PC-9 (cell line): ENCODE measurements around the gene YAP1. TPM values are rescaled to one million over a fixed set of nuclear protein-coding genes. Genes with fewer than 3 reads are reported as not detected.
A peak's percentile ranks its signal among the peaks of the same experiment; 100 is the strongest.

ENCODE experiments used
- BruUV-seq: library from RNA; stranded (reverse); fragments of 400-500 nt; replicated peaks from 2 replicates; lab custom pipeline; 2021; lab: Mats Ljungman, UMichigan
- CTCF ChIA-PET: fragments of 300-600 bp; sonication (Branson Sonifier 250); formaldehyde crosslinking; loops from one replicate; lab custom pipeline; 2022; ENCODE audit warnings: antibody characterized with exemption; lab: Charles Lee
- POLR2A ChIA-PET: fragments of 300-600 bp; sonication (Branson Sonifier 250); formaldehyde crosslinking; loops from one replicate; lab custom pipeline; 2022; ENCODE audit warnings: antibody characterized with exemption; ENCODE audit not compliant: unreplicated experiment; lab: Charles Lee
- DNase-seq, 2 experiments: peaks; one replicate each; pipeline versions ENCODE4 v3.0.0 to v3.0.0-alpha.2; 2015 to 2022; ENCODE audit warnings: mixed read lengths in 1 of 2
- H2AFZ ChIP-seq: fragments of 200-600 bp; sonication (generic); 2 replicates; pipeline ENCODE4 v1.8.1; 2017; ENCODE audit warnings: antibody characterized with exemption
- H3F3A ChIP-seq: fragments of 200-600 bp; sonication (generic); 2 replicates; pipeline ENCODE4 v1.8.1; 2017; ENCODE audit warnings: antibody characterized with exemption, mild to moderate bottlenecking, low read depth; ENCODE audit not compliant: insufficient read depth
- H3K27ac ChIP-seq: fragments of 200-600 bp; sonication (generic); 2 replicates; pipeline ENCODE4 v1.6.1; 2016; ENCODE audit warnings: mixed run types
- H3K27me3 ChIP-seq: fragments of 200-600 bp; sonication (generic); 2 replicates; pipeline ENCODE4 v1.6.1; 2016; ENCODE audit warnings: low read depth, mixed run types; ENCODE audit not compliant: insufficient read depth
- H3K36me3 ChIP-seq: fragments of 200-600 bp; sonication (generic); 2 replicates; pipeline ENCODE4 v1.6.1; 2016; ENCODE audit warnings: low read depth, mixed run types
- H3K4me1 ChIP-seq: fragments of 200-600 bp; sonication (generic); replicated peaks from 2 replicates; pipeline ENCODE4 v1.6.1; 2016; ENCODE audit warnings: mixed run types; ENCODE audit not compliant: insufficient read depth
- H3K4me2 ChIP-seq: fragments of 200-600 bp; sonication (generic); 2 replicates; pipeline ENCODE4 v1.6.1; 2017; ENCODE audit warnings: mixed run types
- H3K4me3 ChIP-seq: fragments of 200-600 bp; sonication (generic); 2 replicates; pipeline ENCODE4 v1.6.1; 2016; ENCODE audit warnings: mixed run types
- H3K79me2 ChIP-seq: fragments of 200-600 bp; sonication (generic); 2 replicates; pipeline ENCODE4 v1.6.1; 2017; ENCODE audit warnings: low read depth, mixed run types
- H3K9me2 ChIP-seq: fragments of 200-600 bp; sonication (generic); 2 replicates; pipeline ENCODE4 v1.8.1; 2017; ENCODE audit warnings: mild to moderate bottlenecking; ENCODE audit not compliant: insufficient read depth
- H3K9me3 ChIP-seq: fragments of 200-600 bp; sonication (generic); 2 replicates; pipeline ENCODE4 v1.8.1; 2016; ENCODE audit warnings: low read depth; ENCODE audit not compliant: insufficient read depth
- H4K20me1 ChIP-seq: fragments of 200-600 bp; sonication (generic); 2 replicates; pipeline ENCODE4 v1.8.1; 2017; ENCODE audit not compliant: insufficient read depth
- CTCF ChIP-seq: fragments of 200-600 bp; sonication (generic); conservative IDR thresholded peaks from 2 replicates; pipeline ENCODE4 v1.6.1; 2017; ENCODE audit warnings: mixed run types, antibody characterized with exemption, mild to moderate bottlenecking, moderate library complexity
- EZH2 ChIP-seq: fragments of 200-600 bp; sonication (generic); IDR thresholded peaks from 2 replicates; pipeline ENCODE4 v1.8.0; 2017; ENCODE audit warnings: antibody characterized with exemption, low read depth
- intact Hi-C: fragments of 100-400 bp; cut with micrococcal nuclease; formaldehyde crosslinking; loops from one replicate; pipeline ENCODE4 v1.10.0; 2022; ENCODE audit not compliant: unreplicated experiment
- total RNA-seq: library from RNA; stranded (reverse); gene quantifications from 2 replicates; pipeline ENCODE4 v1.2.3, GENCODE V29; 2021

YAP1 gene
- total RNA-seq, 1 experiment from 2014 or later, result 111 TPM

GRCh38 chr11:102108734-102109440, 1.4 kb upstream of the YAP1 start:
- Histone ChIP-seq H3K4me2 (peak overlapping the region; percentile 99), H3K9me2 (no peaks in the 10 kb centered on the region), H3K4me1 (peaks cover 25% of the 10 kb centered on the region), H3K27me3 (no peaks in the 10 kb centered on the region), H3K4me3 (peak overlapping the region; percentile 72), H3F3A (peaks cover 37% of the 10 kb centered on the region), H3K36me3 (no peaks in the 10 kb centered on the region), H3K9me3 (no peaks in the 10 kb centered on the region), H3K27ac (peak overlapping the region; percentile 96), H2AFZ (peak overlapping the region; percentile 91; the same call in 1 of the 2 replicates), H4K20me1 (no peaks in the 10 kb centered on the region), H3K79me2 (peaks cover 44% of the 10 kb centered on the region)
- ChIA-PET CTCF (no interaction called here), POLR2A (no interaction called here)
- intact Hi-C loops, result no loop called here
- DNase-seq, result no peak
- BruUV-seq, result no TSS peak
- TF ChIP-seq EZH2 (no peak), CTCF (no peak)

GRCh38 chr11:102110761-102111010, 439 bp downstream of the YAP1 start:
- Histone ChIP-seq H3K4me2 (peak overlapping the region; percentile 99; the same call in 1 of the 2 replicates), H3K36me3 (peaks cover 18% of the 10 kb centered on the region), H3K27me3 (no peaks in the 10 kb centered on the region), H3K27ac (peak overlapping the region; percentile 96), H4K20me1 (no peaks in the 10 kb centered on the region), H3K4me1 (peaks cover 43% of the 10 kb centered on the region), H2AFZ (peak overlapping the region; percentile 91; the same call in 1 of the 2 replicates), H3K9me2 (no peaks in the 10 kb centered on the region), H3F3A (peaks cover 37% of the 10 kb centered on the region), H3K79me2 (peaks cover 62% of the 10 kb centered on the region), H3K4me3 (peak overlapping the region; percentile 72), H3K9me3 (no peaks in the 10 kb centered on the region)
- ChIA-PET POLR2A (no interaction called here), CTCF (interaction anchor here (0.8 kb wide), 1 partner anchor 119 kb away, joined by 7 read pairs; no protein-coding TSS in a partner anchor)
- BruUV-seq, result no TSS peak
- TF ChIP-seq EZH2, result no peak
- no peak for TF ChIP-seq CTCF
- no peak for DNase-seq
- intact Hi-C loops, result loop anchor here (1.0 to 5.0 kb wide), 7 partner anchors 47 to 248 kb away; no protein-coding TSS in a partner anchor

- intact Hi-C loops, result loop anchor here (1.0 to 5.0 kb wide), 6 partner anchors 46 to 249 kb away; no protein-coding TSS in a partner anchor
Observed at GRCh38 chr11:102111011-102111786, 952 bp downstream of the YAP1 start.

More at GRCh38 chr11:102111011-102111786, 952 bp downstream of the YAP1 start:
- Histone ChIP-seq H3K4me3 (peak overlapping the region; percentile 72), H3K36me3 (peaks cover 23% of the 10 kb centered on the region), H3K79me2 (peaks cover 67% of the 10 kb centered on the region), H2AFZ (peak overlapping the region; percentile 91), H4K20me1 (no peaks in the 10 kb centered on the region), H3K9me3 (no peaks in the 10 kb centered on the region), H3F3A (peaks cover 42% of the 10 kb centered on the region), H3K4me1 (peaks cover 48% of the 10 kb centered on the region), H3K4me2 (peak overlapping the region; percentile 99), H3K27ac (peak overlapping the region; percentile 96), H3K9me2 (no peaks in the 10 kb centered on the region), H3K27me3 (no peaks in the 10 kb centered on the region)
- ChIA-PET POLR2A (interaction anchor here (0.6 kb wide), 1 partner anchor 1423 kb away, joined by 3 read pairs; no protein-coding TSS in a partner anchor), CTCF (interaction anchor here (0.6 to 0.8 kb wide), 2 partner anchors 119 to 494 kb away, joined by 4 to 7 read pairs; no protein-coding TSS in a partner anchor)
- no peak for TF ChIP-seq EZH2
- TF ChIP-seq CTCF, result no peak; the same call in 1 of the 2 replicates
- BruUV-seq, result no TSS peak
- peak; percentile 70 to 82 for DNase-seq
